ENCODE data around the gene KICS2. TPM values are rescaled to one million over a fixed set of nuclear protein-coding genes. Genes with fewer than 3 reads are reported as not detected.

Gene KICS2
- total RNA-seq, 2 donors from 2014 or later = 7.0 to 50.4 TPM

DNA sequence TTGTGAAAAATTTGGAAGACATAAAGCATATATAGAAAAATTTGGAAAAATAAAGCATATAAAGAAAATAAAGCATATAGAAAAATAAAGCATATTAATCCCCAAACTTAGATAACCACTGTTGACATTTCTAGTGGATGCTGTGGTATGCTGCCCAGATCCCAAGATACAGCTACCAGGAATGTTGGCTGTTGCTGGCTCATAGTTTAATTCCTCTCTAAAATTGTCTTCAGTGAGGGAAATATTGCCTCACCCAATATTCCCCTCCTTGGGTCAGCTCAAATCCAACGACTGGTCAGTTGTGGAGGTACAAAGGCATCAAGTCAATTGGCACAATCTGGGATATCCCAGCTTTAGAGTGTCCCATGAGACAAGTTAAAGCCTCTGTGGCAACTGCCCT, 10.1 kb upstream of the KICS2 start:
- Histone ChIP-seq H3K9me3 (no peaks in the 10 kb centered on the region), H3K27me3 (no peaks in the 10 kb centered on the region), H3K27ac (no peak overlapping the region), H3K36me3 (replicated peaks in 1 of 2; ENCODE audit: insufficient read depth in 1 of 2, low read depth in 2 of 2) (no peaks in the 10 kb centered on the region), H3K4me1 (no peaks in the 10 kb centered on the region), H3K4me3 (no peak overlapping the region)
- intact Hi-C loops (cut with DNase I) = no loop called here
- no peak for ATAC-seq
- WGBS, 2 donors = 63 to 65% methylated on average over 1 of the region's 1 CpG
- TF ChIP-seq, protein P1, sequence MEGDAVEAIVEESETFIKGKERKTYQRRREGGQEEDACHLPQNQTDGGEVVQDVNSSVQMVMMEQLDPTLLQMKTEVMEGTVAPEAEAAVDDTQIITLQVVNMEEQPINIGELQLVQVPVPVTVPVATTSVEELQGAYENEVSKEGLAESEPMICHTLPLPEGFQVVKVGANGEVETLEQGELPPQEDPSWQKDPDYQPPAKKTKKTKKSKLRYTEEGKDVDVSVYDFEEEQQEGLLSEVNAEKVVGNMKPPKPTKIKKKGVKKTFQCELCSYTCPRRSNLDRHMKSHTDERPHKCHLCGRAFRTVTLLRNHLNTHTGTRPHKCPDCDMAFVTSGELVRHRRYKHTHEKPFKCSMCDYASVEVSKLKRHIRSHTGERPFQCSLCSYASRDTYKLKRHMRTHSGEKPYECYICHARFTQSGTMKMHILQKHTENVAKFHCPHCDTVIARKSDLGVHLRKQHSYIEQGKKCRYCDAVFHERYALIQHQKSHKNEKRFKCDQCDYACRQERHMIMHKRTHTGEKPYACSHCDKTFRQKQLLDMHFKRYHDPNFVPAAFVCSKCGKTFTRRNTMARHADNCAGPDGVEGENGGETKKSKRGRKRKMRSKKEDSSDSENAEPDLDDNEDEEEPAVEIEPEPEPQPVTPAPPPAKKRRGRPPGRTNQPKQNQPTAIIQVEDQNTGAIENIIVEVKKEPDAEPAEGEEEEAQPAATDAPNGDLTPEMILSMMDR (IDR thresholded peaks at IDR 0.05) = no peak
- no peak for TF ChIP-seq POLR2A (IDR thresholded peaks at IDR 0.05)
- DNase-seq = no peak

DNA sequence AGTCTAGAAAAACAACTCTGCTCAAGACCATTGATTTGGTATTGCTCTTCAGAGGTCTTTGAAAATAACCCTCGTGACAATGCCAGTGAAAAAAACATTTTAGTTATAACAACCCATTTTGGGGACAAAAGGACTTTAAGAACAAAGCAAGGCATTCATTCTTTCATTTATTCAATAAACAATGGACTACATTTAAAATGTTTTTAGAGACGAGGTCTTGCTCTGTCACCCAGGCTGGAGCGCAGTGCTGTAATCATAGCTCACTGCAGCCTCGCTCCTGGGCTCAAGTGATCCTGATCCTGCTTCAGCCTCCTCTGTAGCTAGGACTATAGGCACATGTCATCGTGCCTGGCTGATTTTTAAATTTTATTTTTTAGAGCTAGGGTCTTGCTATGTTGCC, 7.7 kb upstream of the KICS2 start:
- no peak for ATAC-seq
- DNase-seq = no peak
- 82% methylated on average over 5 of the region's 5 CpGs for WGBS, 2 donors
- no peak overlapping the region for H3K27ac ChIP-seq
- H3K9me3 ChIP-seq = no peaks in the 10 kb centered on the region
- TF ChIP-seq, protein P1 (IDR thresholded peaks at IDR 0.05) = no peak
- TF ChIP-seq POLR2A (IDR thresholded peaks at IDR 0.05) = no peak
- intact Hi-C loops (cut with DNase I) = no loop called here
- no peaks in the 10 kb centered on the region for H3K4me1 ChIP-seq
- H3K27me3 ChIP-seq = no peaks in the 10 kb centered on the region
- no peaks in the 10 kb centered on the region for H3K36me3 ChIP-seq (replicated peaks in 1 of 2; ENCODE audit: insufficient read depth in 1 of 2, low read depth in 2 of 2)
- H3K4me3 ChIP-seq = no peak overlapping the region

DNA sequence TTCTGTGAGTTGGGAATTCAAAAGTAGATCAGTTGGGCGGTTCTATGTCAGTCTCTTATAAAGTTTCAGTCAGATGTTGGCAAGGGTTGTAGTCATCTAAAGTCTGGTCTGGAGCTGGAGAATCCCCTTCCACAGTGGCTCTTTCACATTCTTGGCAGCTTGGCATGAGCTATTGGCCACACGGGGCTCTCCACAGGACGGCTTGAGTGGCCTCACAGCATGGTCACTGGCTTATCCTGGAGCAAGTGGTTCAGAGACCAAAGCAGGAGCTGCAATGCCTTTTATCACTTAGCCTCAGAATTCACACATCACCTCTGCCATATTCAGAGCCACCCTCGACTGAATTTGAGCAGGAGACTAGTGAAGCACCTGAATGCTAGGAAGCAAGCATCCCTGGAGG, 7.1 kb upstream of the KICS2 start:
- DNase-seq = no peak
- Histone ChIP-seq H3K9me3 (no peaks in the 10 kb centered on the region), H3K27me3 (no peaks in the 10 kb centered on the region), H3K36me3 (replicated peaks in 1 of 2; ENCODE audit: insufficient read depth in 1 of 2, low read depth in 2 of 2) (no peaks in the 10 kb centered on the region), H3K4me3 (no peak overlapping the region), H3K4me1 (no peaks in the 10 kb centered on the region), H3K27ac (no peak overlapping the region)
- intact Hi-C loops (cut with DNase I) = no loop called here
- WGBS, 2 donors = 49 to 67% methylated on average over 4 of the region's 4 CpGs
- no peak for ATAC-seq
- TF ChIP-seq, protein P1 (IDR thresholded peaks at IDR 0.05) = no peak
- no peak for TF ChIP-seq POLR2A (IDR thresholded peaks at IDR 0.05)

DNA sequence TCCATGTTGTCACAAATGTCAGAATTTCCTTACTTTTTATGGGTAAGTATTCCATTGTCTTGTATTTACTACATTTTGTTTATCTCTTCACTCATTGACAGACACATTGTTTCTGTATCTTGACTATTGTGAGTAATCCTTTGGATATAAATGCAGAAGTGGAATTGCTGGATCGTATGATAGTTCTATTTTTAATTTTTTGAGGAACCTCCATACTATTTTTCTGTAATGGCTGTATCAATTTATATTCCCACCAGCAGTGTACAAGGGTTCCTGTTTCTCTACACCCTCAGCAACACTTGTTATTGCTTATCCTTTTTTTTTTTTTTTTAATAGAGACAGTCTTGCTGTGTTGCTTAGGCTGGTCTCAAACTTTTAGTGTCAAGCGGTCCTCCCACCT, 3.5 kb upstream of the KICS2 start:
- peaks cover 15% of the 10 kb centered on the region for H3K4me1 ChIP-seq
- TF ChIP-seq, protein P1 (IDR thresholded peaks at IDR 0.05) = no peak
- TF ChIP-seq POLR2A (IDR thresholded peaks at IDR 0.05) = no peak
- no peak for ATAC-seq
- intact Hi-C loops (cut with DNase I) = no loop called here
- H3K36me3 ChIP-seq (replicated peaks in 1 of 2; ENCODE audit: insufficient read depth in 1 of 2, low read depth in 2 of 2) = no peaks in the 10 kb centered on the region
- no peak overlapping the region for H3K27ac ChIP-seq
- no peak overlapping the region for H3K4me3 ChIP-seq
- H3K27me3 ChIP-seq = no peaks in the 10 kb centered on the region
- WGBS, 2 donors = 19 to 76% methylated on average over 2 of the region's 2 CpGs
- no peak for DNase-seq
- H3K9me3 ChIP-seq = no peaks in the 10 kb centered on the region

- 0 to 1% methylated on average over 8 to 16 of the region's 16 CpGs for WGBS, 2 donors
These were observed 466 bp downstream of the KICS2 start for GRCh38 chr12:64221651-64222008.

More at GRCh38 chr12:64221651-64222008, 466 bp downstream of the KICS2 start:
- DNase-seq (peak; percentile 89 to 93 (median 91)), ATAC-seq (peak; percentile 84)
- Histone ChIP-seq H3K9me3 (no peaks in the 10 kb centered on the region), H3K27ac (peak overlapping the region; percentile 83 to 98 (median 95)), H3K36me3 (replicated peaks in 1 of 2; ENCODE audit: insufficient read depth in 1 of 2, low read depth in 2 of 2) (no peaks in the 10 kb centered on the region), H3K4me3 (peak overlapping the region; percentile 54 to 77), H3K27me3 (no peaks in the 10 kb centered on the region), H3K4me1 (peaks cover 33% of the 10 kb centered on the region)
- TF ChIP-seq, protein P1 (IDR thresholded peaks at IDR 0.05) = no peak
- no peak for TF ChIP-seq POLR2A (IDR thresholded peaks at IDR 0.05)
- intact Hi-C loops (cut with DNase I) = no loop called here
